Colon (tissue), 2 donors: ENCODE data around the gene IGHMBP2.
"Not testable (repeated sequence)": the region's sequence is repeated elsewhere in the genome, so short reads cannot be mapped to it uniquely, and the experiment has no call there.

Experiments
- FAIRE-seq: peaks from 2 replicates; lab custom pipeline; 2012; peaks lifted over from hg19 to GRCh38; lab: Jason Lieb, UNC
- donor health status: control.
- donor health status: control.

The IGHMBP2 gene

DNA sequence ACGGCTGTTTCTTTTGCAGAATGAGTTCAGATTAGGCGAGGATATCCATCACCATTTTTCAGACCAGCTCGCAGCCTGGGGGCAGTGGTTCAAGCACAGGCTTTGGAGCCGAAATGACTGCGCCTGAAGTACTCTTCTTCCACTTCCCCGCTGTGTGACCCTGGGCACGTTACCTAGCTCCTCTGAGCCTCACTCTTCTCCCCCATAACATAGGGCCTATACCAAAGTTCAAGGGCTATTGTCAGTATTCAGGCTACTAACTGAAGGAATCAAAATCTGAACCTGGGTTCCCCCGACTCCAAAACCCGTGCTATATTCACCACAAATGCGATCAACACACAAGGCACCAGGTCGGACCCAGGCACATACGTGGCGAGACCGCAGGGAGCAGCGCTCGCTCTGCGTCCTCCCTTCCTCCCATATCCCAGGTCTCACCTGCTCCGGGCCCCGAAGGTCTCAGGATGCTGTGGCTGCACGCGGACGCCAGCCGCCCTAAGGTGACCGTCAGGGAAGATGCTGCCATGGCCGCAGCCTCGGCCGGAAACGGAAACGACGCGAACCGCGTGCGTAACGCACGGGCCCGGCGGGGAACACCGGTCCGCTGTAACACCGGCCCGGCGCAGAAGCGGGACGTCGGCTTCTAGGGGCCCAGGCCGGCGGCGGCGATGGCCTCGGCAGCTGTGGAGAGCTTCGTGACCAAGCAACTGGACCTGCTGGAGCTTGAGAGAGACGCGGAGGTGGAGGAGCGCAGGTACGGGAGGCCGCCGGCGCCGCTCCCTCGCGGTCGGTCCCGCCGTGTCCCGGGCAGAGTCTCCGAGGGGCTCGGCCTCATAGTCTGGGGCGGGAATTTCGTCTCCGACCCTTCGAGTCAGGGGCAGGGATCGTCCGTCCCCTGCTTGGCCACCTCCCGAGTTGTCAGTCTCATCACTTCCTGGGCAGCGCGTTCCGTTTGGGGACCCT, at the start of gene IGHMBP2, which contains the start of gene MRPL21:
Gene IGHMBP2, plus strand, starts transcription at position 604 of the 960 bp plus-strand sequence. Its CDS starts 62 bp downstream, at position 666.
Gene MRPL21, minus strand, starts transcription at position 545 of the 960 bp plus-strand sequence. Its CDS starts 22 bp downstream, at position 523.
- no peak for FAIRE-seq

GRCh38 chr11:68854273-68854958, 49.3 kb upstream of the IGHMBP2 start:
- FAIRE-seq: no peak

DNA sequence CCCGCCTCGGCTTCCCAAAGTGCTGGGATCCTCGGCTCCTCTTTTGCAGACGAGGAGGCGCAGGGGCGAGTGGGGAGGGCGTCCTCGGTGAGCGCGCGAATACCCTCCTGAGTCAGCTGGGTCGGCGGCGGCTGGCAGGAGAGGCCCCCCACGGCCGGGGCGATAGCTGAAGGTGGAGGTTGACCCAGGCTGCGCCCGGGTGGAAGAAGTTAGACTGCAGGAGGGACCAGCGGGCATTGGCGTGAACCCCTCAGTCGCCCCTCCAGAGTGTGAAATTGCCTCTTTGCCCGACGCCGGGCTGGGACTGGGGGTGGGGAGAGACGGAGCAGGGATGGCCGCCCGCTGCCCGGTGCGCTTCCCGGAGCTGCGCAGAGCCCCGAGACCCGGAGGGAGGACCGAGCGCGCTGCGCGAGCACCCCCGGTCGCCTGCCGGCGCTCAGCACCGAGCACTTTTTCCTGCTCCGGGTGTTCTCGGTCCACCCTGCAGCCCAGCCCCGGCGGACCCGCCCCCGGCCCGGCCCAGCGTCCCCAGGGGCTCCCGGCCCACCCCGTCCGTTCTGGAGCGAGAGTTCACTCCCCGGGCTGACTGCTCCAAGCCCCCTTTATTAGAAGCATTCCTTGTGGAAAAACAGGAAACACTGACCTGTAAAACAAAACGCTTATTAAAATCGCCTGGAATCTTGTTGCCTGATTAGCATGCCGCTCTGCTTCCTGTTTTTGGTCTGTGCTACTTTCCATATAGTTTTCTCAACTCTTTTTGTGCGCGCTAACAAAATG, 48.3 kb upstream of the IGHMBP2 start:
- no peak for FAIRE-seq

DNA sequence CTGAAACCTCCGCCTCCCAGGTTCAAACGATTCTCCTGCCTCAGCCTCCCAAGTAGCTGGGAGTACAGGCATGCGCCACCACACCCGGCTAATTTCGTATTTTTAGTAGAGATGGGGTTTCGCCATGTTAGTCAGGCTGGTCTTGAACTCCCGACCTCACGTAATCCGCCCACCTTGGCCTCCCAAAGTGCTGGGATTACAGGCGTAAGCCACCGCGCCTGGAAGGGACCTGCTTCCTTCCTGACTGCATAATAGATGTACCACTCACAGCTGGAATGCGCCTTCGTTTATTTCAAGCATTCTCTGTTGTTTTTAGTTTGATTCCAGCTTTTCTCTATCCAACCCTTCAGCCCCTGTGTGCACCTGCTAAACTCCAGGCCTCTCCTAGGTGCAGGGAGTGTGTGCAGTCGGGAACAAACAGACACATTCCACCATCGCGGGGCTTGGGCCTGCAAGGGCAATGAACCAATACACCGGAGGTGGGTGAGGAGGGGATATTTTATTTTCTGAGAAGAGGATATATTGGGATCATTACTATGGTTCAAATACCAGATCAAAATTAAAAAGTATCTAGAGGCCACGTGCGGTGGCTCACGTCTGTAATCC, 47.2 kb upstream of the IGHMBP2 start:
- not testable (repeated sequence) for FAIRE-seq

DNA sequence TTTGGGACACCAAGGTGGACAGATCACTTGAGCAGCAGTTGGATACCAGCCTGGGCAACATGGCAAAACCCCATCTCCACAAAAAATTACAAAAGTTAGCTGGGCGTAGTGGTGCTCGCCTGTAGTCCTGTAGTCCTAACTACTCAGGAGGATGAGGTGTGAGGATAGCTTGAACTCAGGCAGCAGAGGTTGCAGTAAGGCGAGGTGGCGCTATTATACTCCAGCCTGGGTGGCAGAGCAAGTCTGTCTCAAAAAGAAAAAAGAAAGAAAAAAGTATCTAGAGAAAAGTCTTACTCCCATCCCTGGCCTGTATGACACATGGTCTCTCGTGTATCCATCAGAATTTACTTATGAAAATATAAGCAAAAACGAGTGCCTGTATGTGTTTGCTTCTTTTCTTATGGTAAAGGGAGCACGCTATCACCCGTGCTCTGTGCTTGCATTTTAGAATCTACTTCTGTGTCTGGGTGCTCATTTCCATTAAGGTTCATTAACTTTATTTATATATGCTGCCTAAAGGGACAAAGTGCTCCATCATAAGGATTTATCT, 46.6 kb upstream of the IGHMBP2 start:
- FAIRE-seq: no peak

- no peak for FAIRE-seq
These were observed 44.6 kb upstream of the IGHMBP2 start for GRCh38 chr11:68859123-68859522.

GRCh38 chr11:68862421-68862820, 41.3 kb upstream of the IGHMBP2 start:
- no peak for FAIRE-seq

DNA sequence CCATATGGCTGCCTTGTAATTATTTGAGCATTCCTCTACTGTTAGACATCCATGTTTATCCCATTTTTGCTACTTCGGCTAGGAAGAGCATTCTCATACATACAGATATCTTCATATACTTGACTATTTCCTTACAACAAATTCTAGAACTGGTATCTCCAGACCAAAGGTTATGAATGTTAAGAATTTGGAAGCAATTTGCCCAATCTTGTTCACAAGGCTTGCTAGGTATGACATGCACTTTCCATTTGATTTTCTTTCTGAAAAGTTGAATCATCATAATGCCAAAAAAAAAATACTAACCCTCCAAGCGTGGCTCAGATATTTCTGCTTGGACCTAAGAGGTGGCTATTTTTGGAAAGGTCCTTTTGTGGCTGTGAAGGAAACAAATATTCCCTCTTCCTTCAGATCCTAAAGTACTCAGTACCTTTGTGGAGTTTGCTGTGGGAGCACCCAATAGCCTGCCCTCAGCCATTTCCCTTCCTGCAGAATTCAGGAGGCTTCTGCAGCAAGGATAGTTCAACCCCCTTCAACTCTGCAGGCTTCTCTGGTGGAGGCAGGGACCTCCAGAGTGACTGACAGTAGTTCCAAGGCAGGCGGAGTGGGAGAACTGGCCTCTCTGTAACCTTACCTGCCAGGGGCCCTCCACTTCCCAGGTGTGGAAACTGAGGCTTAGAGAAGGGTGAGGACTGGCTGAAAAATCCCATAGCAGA, 40.0 kb upstream of the IGHMBP2 start:
- FAIRE-seq: no peak

- no peak for FAIRE-seq
These were observed 38.5 kb upstream of the IGHMBP2 start for GRCh38 chr11:68865241-68865640.

GRCh38 chr11:68867066-68867465, 36.6 kb upstream of the IGHMBP2 start:
- no peak for FAIRE-seq

GRCh38 chr11:68868221-68868835, 35.4 kb upstream of the IGHMBP2 start:
- no peak for FAIRE-seq

GRCh38 chr11:68870470-68870869, 33.2 kb upstream of the IGHMBP2 start:
- no peak for FAIRE-seq

- no peak for FAIRE-seq
These were observed 31.3 kb upstream of the IGHMBP2 start for GRCh38 chr11:68872216-68873003.

DNA sequence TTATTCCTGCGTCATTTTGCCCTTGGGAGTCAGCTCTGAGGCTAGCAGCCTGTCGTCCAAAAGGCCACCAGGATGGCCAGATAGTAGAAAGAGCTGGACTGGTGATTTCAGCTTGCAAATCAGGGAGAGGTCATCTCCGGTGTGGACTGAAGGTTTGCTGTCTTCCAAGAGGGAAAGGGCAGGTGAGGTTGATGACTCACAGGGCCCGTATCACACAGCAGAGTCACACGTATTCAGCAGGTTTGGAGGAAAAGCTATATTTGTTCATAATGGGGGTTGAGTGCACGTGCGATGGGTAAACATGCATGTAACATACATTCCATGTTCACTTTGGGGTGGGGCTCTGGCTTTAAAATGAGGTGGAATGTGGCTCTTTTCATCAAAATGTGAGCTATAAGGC, 25.7 kb upstream of the IGHMBP2 start:
- no peak for FAIRE-seq

GRCh38 chr11:68880851-68881250, 22.8 kb upstream of the IGHMBP2 start:
- FAIRE-seq: no peak

- FAIRE-seq: no peak
These were observed 22.4 kb upstream of the IGHMBP2 start for GRCh38 chr11:68881320-68881719.

DNA sequence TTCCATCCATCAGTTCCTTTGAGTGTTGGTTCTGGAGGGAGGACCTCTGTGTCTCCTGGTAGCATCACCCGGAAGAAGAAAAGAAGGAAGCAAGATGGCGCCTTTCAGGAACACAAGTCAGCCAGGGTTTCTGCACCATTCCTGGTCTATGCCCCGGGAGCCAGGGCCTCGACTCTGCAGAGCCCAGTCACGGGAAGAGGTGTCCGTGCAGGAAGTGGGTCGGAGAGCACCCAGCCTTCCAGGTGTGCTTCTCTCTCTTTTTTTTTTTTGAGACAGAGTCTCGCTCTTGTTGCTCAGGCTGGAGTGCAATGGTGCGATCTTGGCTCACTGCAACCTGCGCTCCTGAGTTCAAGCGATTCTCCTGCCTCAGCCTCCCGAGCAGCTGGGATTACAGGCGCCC, 21.3 kb upstream of the IGHMBP2 start:
- no peak for FAIRE-seq

DNA sequence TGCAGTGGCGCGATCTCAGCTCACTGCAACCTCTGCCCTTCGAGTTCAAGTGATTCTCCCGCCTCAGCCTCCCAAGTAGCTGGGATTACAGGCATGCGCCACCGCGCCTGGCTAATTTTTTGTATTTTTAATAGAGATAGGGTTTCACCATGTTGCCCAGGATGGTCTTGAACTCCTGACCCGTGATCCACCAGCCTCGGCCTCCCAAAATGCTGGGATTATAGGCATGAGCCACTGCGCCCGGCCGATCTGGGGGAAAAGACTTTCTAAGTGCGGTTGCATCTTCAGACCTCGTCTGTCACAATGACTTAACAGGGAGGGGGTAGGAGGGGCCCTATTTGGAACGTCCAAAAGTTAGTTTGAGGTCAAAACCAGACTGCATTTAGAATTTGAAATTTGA, 18.9 kb upstream of the IGHMBP2 start:
- not testable (repeated sequence) for FAIRE-seq

- no peak for FAIRE-seq
These were observed 13.7 kb upstream of the IGHMBP2 start for GRCh38 chr11:68889948-68890446.
